Brain pericyte (primary cell): ENCODE results near the gene PSMB3.

Source experiments
- DNase-seq: peaks from one replicate; pipeline ENCODE4 v3.0.0-alpha.2; 2012; ENCODE audit warnings: low read depth, low spot score

PSMB3 gene

GRCh38 chr17:38752308-38753070 is at the start of gene PSMB3:
PSMB3 (plus strand) TSS chr17:38752741; CDS start chr17:38752827, 86 bp downstream.
- peak; percentile 96 for DNase-seq

DNA sequence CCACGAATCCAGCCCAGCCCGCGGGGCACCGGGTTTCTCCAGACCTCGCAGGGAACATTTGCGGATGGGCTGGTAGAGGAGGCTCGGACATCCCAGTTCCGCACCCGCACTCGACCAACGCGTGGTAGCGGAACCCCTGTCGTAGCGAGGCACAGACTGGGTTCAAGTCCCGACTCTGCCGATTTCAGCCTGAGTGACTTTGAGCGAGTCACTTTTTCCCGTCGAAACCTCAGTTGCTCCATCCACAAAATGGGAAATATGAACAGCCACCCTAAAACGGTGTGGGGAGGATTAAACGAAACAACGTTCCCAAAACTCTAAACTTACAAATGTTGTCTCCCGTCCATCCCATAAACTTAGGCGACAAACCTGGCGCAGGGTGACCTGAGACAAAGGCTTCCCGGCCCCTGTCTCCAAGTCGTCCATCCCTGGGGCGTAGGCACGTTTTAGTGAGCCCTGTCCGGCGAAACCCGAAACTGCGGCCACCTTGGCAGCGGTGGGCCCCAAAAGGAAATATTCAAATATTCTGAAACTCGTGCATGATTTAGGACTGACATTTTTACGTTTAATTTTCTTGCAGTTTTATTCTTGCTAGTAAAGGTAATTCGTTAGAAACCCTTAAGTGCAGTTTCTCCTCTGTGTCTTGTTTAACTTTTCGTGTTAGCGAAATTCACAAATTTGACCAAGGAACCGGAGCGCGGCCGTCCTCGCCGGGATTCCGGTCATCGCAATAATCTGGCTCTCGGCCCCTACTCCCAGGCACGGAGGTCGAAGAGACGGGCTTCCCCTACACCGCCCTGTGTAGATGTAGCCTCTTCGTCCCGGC is 49.4 kb upstream of the PSMB3 start:
- no peak for DNase-seq

DNA sequence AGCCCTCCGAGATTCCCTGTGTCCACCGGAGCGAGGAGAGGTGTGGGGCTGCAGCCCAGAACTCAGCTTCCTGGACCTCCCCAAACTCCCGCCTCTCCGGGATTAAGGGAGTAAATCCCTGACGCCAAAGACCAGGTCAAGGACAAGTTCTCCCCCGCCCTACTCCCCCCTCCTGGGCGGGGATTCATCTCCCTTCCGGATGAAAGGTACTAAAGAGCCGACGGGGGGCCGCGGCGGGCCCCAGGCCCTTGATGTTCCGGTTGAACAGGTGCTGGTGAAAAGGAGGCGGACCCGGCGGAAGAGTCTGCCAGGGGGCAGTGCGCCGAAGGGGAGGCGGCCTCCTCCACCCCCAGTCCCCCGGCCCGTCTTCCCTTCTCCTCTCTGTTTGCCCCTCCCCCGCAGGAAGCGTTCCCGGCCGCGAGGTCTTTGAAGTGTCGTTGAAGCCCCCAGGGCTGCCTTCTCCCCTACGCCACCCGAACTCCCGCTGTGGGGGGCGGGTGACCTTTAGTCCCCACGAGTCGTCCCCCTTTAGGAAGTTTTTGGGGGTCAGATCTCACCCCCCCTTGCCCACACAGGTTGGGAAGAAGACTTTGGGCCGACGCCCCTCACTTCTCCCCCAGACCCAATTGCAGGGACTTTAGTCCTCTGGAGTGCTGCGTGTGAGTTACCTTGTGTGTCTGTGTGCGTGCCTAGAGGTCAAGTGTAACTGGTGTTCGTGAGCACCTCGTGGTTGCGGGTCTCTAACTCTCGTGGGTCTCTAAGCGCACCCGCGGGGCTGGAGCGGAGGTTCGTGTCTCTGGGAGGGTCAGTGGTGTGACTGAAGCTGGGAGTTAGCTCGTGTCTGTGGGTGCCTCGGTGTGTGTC is 48.6 kb upstream of the PSMB3 start:
- no peak for DNase-seq

DNA sequence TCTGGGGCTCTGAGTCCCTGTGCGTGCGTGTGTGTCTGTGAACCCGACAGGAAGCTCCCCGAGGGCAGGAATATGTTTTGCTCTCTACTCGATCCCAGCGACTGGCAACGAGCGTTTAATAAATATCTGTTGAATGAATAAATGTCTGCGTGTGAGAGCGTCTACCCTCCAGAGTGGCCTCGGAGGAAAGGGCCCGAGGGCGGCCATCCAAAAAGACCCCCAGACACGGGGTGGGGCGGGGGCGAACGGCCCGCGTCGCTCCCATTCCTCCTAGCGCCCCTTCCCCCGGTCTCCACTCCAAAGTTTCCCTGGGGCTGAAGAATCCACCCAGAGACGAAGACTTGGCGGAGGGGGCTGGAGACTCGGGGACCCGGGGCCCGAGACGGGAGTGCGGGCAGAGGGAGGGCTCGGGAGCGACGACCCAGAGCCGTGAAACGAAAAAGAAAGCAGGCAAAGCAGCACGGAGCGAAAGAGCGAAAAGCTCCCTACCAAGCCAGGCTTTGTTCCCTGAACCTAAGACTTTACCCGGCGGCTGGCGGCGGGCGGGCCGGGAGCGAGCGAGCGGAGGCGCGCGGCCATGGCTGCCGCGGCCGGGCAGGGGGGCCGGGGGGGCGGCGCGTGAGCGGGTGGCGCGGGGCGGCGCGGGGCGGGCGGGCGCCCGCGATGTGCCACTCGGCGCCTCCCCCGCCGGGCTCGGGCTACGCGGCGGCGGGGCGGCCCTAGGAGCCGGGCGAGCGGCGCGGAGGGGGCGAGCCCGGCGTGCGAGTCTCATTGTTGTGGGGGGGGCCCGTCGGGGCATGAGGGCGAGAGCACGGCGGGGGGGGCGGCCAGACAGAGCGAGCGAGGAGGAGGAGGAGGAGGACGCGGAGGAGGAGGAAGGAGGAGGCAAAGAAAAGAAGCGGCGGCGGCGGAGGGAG is 47.7 kb upstream of the PSMB3 start, which contains the start of gene MLLT6:
MLLT6 (plus strand) TSS at position 668 of the 917 bp plus-strand sequence. CDS start 360 bp downstream, outside the sequence.
- DNase-seq = no peak

DNA sequence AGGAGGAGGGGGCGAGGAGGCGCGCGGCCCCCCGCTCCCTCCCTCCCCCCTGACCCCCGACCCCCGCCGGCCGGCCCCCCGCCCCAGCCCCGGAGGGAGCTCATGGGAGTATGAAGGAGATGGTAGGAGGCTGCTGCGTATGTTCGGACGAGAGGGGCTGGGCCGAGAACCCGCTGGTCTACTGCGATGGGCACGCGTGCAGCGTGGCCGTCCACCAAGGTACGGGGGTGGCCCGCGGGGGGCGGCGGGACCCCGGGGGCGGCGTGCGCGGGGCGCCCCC is 47.1 kb upstream of the PSMB3 start:
- no peak for DNase-seq

DNA sequence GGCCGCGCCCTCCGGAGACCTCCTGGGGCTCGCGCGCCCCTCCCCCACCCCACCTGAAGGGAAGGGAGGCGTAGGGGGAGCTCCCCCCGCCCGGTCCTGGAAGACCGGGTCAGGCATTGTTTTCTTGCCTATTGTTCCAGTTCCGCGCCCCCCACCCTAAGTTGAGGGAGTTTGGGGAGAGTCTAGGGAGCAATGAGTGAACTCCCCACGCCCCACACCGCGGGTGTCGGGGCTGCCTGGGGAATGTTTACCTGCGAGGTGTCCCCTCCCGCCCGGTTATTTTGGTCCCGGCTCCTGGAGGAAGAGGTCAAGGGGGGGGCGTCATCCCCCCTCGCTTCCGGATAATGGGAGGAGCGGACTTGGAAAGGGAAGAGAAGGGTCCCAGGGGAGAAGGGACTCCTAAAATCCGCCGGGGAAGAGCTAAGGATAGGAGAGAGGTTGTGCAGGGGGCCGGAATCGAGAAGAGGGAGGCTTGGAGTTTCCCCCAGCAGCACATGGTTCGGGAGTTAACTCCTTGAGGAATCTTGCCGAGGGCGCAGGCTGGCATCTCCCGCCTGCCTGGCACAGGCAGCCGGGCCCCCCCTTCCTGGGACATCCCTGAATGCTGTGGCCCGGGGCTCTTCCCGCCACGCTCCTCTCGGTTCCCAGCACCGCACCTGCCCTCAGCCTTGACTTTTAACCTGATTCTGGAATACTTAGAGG is 46.6 kb upstream of the PSMB3 start:
- DNase-seq = no peak

- DNase-seq = no peak
Measured at GRCh38 chr17:38706505-38707216, 45.9 kb upstream of the PSMB3 start.

DNA sequence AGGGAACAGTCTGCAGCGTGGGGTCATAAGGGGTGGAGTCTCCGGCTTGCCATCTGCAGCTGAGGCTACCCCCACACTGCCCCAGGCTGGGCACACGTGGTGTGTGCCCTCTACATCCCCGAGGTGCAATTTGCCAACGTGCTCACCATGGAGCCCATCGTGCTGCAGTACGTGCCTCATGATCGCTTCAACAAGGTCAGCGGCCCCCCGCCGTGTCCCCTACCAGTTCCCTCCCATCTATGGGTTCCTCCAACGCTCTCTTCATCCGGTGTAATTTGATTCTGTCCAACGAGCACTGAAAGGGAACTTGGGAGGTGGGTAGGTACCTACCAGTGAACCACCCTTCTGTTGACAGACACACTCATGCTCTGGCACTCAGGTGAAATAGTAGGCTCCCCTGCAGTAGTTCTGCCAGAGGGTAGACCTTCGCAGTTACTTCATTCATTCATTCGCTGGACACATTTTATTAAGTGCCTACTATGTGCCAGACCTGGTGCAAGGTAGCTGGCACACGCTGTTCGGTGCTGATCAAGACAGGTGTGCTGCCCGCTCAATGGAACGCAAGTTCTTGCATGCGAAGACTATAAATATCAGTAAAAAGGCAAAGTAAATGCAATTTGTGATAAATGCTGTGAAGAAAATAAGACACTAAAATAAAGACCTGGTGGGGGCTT is 44.7 kb upstream of the PSMB3 start:
- no peak for DNase-seq

DNA sequence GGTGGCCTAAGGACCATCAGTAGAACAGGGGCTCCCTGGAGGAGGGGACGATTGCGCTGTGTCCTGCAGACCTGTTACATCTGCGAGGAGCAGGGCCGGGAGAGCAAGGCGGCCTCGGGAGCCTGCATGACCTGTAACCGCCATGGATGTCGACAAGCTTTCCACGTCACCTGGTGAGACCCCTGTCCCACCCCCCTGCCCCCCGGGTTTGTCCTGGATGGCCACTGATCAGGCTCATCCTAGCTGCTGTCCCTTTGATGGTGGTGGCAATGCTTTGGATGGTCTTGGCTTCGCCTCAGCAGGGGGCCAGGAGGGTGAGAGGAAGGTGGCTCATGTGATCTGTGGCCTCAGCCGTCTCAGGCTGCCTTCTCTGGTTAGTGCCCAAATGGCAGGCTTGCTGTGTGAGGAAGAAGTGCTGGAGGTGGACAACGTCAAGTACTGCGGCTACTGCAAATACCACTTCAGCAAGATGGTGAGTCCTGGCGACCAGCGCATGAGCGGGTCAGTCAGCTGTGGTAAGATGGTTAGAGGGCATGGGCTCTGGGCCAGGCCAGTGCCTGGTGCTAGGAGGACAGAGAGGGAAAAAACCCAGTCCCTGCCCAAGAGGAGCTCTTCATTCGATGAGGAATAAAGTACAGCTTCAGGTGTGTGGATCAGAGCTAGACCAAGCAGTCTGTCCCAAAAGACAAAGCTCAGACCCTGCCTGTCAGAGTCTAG is 43.3 kb upstream of the PSMB3 start:
- no peak for DNase-seq

- no peak for DNase-seq
Measured at GRCh38 chr17:38709864-38710603, 42.5 kb upstream of the PSMB3 start.

GRCh38 chr17:38710604-38710962 is 42.0 kb upstream of the PSMB3 start:
- DNase-seq = no peak

- no peak for DNase-seq
Measured at GRCh38 chr17:38710985-38711384, 41.6 kb upstream of the PSMB3 start.

DNA sequence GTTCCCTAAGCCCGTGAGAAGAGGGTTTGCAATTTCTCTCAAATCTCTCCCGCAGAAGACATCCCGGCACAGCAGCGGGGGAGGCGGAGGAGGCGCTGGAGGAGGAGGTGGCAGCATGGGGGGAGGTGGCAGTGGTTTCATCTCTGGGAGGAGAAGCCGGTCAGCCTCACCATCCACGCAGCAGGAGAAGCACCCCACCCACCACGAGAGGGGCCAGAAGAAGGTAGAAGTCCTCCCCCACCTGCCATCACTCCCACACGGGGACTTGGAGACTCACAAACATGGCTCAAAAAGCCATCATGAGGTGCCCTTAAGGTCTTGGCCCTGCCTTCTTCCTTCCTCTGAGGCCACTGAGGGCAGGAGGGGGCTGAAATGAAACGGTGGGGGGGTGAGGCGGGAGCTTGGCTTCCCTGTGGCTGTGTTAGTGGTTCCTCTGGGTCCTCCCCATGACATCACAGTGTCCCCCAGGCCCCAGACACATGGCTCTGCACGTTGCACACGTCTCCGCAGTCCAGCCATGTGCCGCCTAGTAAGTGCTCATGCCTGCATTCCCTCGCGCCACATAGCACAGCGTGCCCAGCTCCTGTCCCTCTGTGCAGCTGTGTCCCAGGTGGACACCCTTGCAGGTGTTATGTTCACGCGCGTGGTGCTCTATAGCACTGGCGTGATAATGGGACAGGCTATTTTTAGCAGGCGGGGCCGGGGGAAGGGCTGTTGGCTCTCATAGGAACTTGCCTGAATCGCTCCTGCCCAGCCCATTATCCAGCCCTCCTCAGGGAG is 40.6 kb upstream of the PSMB3 start:
- no peak for DNase-seq

GRCh38 chr17:38712593-38712992 is 39.9 kb upstream of the PSMB3 start:
- no peak for DNase-seq

DNA sequence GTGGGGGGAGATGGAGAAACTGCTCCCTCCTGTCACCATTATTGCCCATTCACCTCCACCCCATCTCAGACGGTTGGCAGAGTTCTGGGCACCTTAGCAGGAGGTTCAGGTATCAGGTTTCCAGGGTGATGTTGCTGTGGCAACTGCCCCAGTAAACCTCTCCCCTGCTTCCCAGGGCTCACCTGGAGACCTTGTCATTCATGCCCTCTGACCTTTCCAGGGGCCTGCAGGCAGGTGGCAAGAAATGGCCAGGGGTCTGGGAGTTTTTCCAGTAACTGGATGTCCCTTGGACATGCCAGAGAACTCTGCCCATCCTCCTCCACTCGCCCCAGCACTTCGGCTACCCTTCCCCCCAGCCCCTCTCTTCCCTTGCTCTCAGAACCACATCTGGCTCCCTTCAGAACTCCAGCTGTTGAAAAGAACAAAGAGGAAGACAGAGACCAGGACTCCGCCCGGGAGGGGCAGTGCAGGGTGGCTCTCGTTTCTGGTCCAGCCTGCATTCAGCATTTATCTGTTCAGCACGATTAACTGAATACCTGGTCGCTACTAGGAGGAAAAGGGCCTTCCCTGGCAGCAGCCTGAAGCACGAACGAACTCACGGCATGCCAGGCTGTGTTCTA is 39.0 kb upstream of the PSMB3 start:
- DNase-seq = no peak

DNA sequence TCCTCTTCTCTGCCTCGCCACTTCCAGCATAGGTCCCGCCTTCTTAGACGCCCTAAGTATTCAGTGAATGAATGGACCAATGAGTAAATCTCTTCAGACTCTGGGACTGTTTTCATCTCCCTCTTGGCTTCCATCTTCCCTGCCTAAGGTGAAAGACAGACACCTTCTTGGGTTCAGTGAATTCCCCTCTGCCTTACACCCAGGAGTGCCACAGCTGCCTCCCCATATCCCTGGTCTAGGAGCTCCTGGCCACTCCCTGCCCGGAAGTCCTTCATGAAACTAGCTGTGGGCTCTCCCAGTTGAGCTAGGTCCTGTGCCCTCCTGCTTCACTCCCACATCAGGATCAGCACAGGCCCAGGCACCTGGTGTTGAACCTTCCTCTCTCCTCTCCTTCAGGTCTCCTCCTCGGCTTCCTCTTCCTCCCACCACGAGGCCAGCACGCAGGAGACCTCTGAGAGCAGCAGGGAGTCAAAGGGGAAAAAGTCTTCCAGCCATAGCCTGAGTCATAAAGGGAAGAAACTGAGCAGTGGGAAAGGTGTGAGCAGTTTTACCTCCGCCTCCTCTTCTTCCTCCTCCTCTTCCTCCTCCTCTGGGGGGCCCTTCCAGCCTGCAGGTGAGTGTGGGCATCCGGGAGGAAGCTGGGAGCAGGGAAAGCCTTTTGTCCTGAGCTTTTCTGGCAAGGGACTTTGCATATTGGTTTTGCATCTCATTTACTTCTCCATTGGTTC is 37.2 kb upstream of the PSMB3 start:
- no peak for DNase-seq
